HepG2 (cell line): ENCODE measurements around the gene AGT. TPM values are rescaled to one million over a fixed set of nuclear protein-coding genes. Genes with fewer than 3 reads are reported as not detected.
A peak's percentile ranks its signal among the peaks of the same experiment; 100 is the strongest.

Experiments
- GFI1 ChIP-seq: sonication (generic); formaldehyde crosslinking; IDR thresholded peaks from 2 replicates; pipeline ENCODE4 v1.5.0; 2020; ENCODE audit warnings: missing genetic modification reagents, mild to moderate bottlenecking, borderline replicate concordance
- HIVEP1 ChIP-seq: sonication (generic); formaldehyde crosslinking; IDR thresholded peaks from 2 replicates; pipeline ENCODE4 v1.4.0; 2020; ENCODE audit warnings: mild to moderate bottlenecking, missing genetic modification reagents
- MIXL1 ChIP-seq: IDR thresholded peaks from 2 replicates; pipeline ENCODE4 v1.6.1; 2016
- NFYC ChIP-seq: IDR thresholded peaks from 2 replicates; pipeline ENCODE4 v1.6.1; 2016; ENCODE audit warnings: missing genetic modification reagents, missing compliant biosample characterization
- RXRB ChIP-seq: IDR thresholded peaks from 2 replicates; pipeline ENCODE4 v1.6.1; 2016; ENCODE audit warnings: borderline replicate concordance, missing genetic modification reagents, missing compliant biosample characterization
- SALL2 ChIP-seq: sonication (generic); formaldehyde crosslinking; IDR thresholded peaks from 2 replicates; pipeline ENCODE4 v1.8.1; 2023; ENCODE audit warnings: mild to moderate bottlenecking, missing genetic modification reagents, inconsistent platforms
- SRSF9 ChIP-seq: fragments of 200-400 bp; formaldehyde crosslinking; IDR thresholded peaks from 2 replicates; pipeline ENCODE4 v1.6.1; 2018; ENCODE audit warnings: borderline replicate concordance, mild to moderate bottlenecking, low read depth, low read length; ENCODE audit not compliant: insufficient read depth, poor library complexity, severe bottlenecking
- ZMYM3 ChIP-seq: sonication (generic); formaldehyde crosslinking; IDR thresholded peaks from 2 replicates; pipeline ENCODE4 v1.5.1; 2020; ENCODE audit warnings: mild to moderate bottlenecking, missing genetic modification reagents
- ZNF292 ChIP-seq: sonication (generic); formaldehyde crosslinking; IDR thresholded peaks from 2 replicates; pipeline ENCODE4 v1.8.1; 2022; ENCODE audit warnings: mild to moderate bottlenecking, low read depth, missing genetic modification reagents, borderline replicate concordance
- ZNF343 ChIP-seq: sonication (generic); formaldehyde crosslinking; IDR thresholded peaks from 2 replicates; pipeline ENCODE4 v1.4.0; 2020; ENCODE audit warnings: mild to moderate bottlenecking, missing genetic modification reagents
- ZNF350 ChIP-seq: sonication (generic); formaldehyde crosslinking; IDR thresholded peaks from 2 replicates; pipeline ENCODE4 v1.4.0; 2020; ENCODE audit warnings: mild to moderate bottlenecking, low read depth, missing genetic modification reagents, borderline replicate concordance
- ZNF367 ChIP-seq: sonication (generic); formaldehyde crosslinking; IDR thresholded peaks from 2 replicates; pipeline ENCODE4 v1.4.0; 2020; ENCODE audit warnings: missing genetic modification reagents, borderline replicate concordance
- ZNF510 ChIP-seq: sonication (generic); formaldehyde crosslinking; IDR thresholded peaks from 2 replicates; pipeline ENCODE4 v1.4.0; 2020; ENCODE audit warnings: low read depth, mild to moderate bottlenecking, missing genetic modification reagents
- ZNF607 ChIP-seq: sonication (generic); formaldehyde crosslinking; IDR thresholded peaks from 2 replicates; pipeline ENCODE4 v1.5.1; 2020; ENCODE audit warnings: missing genetic modification reagents, mild to moderate bottlenecking, borderline replicate concordance
- polyA plus RNA-seq, 8 experiments: library from polyadenylated mRNA; depleted of rRNA in 3 of 8; stranded (reverse) in 7 of 8; unstranded in 1 of 8; fragments of >200 nt; fragmentation: Illumina TruSeq in 4 of 8; extraction: Trizol in 4 of 8; gene quantifications; 2 replicates each; pipeline versions ENCODE4 v1.2.1 to v1.2.3, GENCODE V29; 2011 to 2016; ENCODE audit warnings: low read depth in 4 of 8, missing spikeins in 1 of 8, mixed read lengths in 1 of 8; ENCODE audit not compliant: insufficient read depth in 1 of 8
- total RNA-seq, 5 experiments: library from RNA; depleted of rRNA; stranded (reverse); fragments of >200 nt; fragmentation: Illumina TruSeq; extraction: Trizol; gene quantifications; 2 replicates each; pipeline ENCODE4 v1.2.3, GENCODE V29; 2016; ENCODE audit warnings: low read depth in 1 of 5
- TF ChIP-seq, protein P1 (sequence below): IDR thresholded peaks from 2 replicates; pipeline ENCODE4 v1.6.1; 2016; ENCODE audit warnings: mild to moderate bottlenecking, missing biosample characterization, missing genetic modification reagents
- TF ChIP-seq, protein P2 (sequence below): sonication (generic); formaldehyde crosslinking; IDR thresholded peaks from 2 replicates; pipeline ENCODE4 v1.5.0; 2020; ENCODE audit warnings: mild to moderate bottlenecking, missing genetic modification reagents
- TF ChIP-seq, protein P3 (sequence below): sonication (generic); formaldehyde crosslinking; IDR thresholded peaks from 2 replicates; pipeline ENCODE4 v1.8.0; 2022; ENCODE audit warnings: missing genetic modification reagents, mild to moderate bottlenecking, moderate library complexity, borderline replicate concordance
- TF ChIP-seq, protein P4 (sequence below): sonication (generic); formaldehyde crosslinking; IDR thresholded peaks from 2 replicates; pipeline ENCODE4 v1.4.0; 2020; ENCODE audit warnings: missing genetic modification reagents
- TF ChIP-seq, protein P5 (sequence below): sonication (generic); formaldehyde crosslinking; IDR thresholded peaks from 2 replicates; pipeline ENCODE4 v1.4.0; 2020; ENCODE audit warnings: missing genetic modification reagents, borderline replicate concordance

Gene AGT
- total and polyA plus RNA-seq, 2 of the 13 experiments (the other 11 are each of a cell fraction or from before 2014, with no cell fraction given) = 892 to 2,071 TPM

DNA sequence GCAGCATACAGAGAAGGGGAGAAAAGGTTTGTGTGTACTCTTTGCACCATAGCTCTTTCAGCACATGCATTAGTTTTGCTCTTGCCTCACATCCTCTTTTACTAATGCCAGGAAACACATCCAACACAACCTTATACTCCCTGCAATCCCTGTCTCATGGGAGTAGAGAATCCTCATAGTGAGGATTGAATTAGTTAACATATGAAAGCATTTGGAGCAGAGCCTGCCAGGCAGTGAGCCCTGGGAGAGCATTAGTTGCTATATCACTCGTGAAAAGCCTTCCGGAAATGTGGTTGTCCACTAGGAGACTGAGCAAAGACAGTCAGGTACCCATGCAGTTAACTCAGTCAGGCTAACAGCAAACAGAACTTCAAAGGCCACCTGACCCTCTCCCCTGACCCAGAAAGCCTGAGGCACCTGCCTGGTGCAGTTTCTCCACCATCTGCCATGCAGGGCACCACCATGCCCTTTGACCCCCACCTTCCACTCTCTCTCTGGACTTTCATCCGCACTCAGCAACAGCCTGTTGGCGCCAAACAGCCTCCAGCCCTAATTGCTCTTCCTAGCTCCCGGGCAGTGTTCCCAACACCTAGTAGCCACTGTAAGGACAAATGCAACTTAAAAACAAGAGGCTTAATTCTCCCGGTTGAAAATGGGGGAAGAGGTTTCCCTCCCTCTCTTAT, 14.9 kb upstream of the AGT start (continued):
- TF ChIP-seq ZNF343 (peak; percentile 46; the same call in 1 of the 2 replicates), ZNF350 (CRISPR knock-in tag) (peak; percentile 94), NFYC (CRISPR knock-in tag) (0 out of 2 replicates have a peak, but pooled peaks have one; percentile 19), SRSF9 (no peak), SALL2 (CRISPR knock-in tag) (peak; percentile 46; the same call in 1 of the 2 replicates), ZNF292 (CRISPR knock-in tag) (peak; percentile 97), ZNF367 (no peak), GFI1 (CRISPR knock-in tag) (peak; percentile 69; the same call in 1 of the 2 replicates), ZNF510 (CRISPR knock-in tag) (0 out of 2 replicates have a peak, but pooled peaks have one; percentile 49), ZNF607 (CRISPR knock-in tag) (peak; percentile 79; the same call in 1 of the 2 replicates), RXRB (peak; percentile 97), ZMYM3 (CRISPR knock-in tag) (peak; percentile 91), HIVEP1 (CRISPR knock-in tag) (peak; percentile 84), MIXL1 (CRISPR knock-in tag) (peak; percentile 90)
- TF ChIP-seq, protein P1, sequence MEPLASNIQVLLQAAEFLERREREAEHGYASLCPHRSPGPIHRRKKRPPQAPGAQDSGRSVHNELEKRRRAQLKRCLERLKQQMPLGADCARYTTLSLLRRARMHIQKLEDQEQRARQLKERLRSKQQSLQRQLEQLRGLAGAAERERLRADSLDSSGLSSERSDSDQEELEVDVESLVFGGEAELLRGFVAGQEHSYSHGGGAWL (CRISPR knock-in tag) = peak; percentile 55; the same call in 1 of the 2 replicates
- TF ChIP-seq, protein P2, sequence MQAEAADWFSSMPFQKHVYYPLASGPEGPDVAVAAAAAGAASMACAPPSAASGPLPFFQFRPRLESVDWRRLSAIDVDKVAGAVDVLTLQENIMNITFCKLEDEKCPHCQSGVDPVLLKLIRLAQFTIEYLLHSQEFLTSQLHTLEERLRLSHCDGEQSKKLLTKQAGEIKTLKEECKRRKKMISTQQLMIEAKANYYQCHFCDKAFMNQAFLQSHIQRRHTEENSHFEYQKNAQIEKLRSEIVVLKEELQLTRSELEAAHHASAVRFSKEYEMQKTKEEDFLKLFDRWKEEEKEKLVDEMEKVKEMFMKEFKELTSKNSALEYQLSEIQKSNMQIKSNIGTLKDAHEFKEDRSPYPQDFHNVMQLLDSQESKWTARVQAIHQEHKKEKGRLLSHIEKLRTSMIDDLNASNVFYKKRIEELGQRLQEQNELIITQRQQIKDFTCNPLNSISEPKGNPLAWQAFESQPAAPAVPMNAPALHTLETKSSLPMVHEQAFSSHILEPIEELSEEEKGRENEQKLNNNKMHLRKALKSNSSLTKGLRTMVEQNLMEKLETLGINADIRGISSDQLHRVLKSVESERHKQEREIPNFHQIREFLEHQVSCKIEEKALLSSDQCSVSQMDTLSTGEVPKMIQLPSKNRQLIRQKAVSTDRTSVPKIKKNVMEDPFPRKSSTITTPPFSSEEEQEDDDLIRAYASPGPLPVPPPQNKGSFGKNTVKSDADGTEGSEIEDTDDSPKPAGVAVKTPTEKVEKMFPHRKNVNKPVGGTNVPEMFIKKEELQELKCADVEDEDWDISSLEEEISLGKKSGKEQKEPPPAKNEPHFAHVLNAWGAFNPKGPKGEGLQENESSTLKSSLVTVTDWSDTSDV (CRISPR knock-in tag) = no peak
- TF ChIP-seq, protein P3, sequence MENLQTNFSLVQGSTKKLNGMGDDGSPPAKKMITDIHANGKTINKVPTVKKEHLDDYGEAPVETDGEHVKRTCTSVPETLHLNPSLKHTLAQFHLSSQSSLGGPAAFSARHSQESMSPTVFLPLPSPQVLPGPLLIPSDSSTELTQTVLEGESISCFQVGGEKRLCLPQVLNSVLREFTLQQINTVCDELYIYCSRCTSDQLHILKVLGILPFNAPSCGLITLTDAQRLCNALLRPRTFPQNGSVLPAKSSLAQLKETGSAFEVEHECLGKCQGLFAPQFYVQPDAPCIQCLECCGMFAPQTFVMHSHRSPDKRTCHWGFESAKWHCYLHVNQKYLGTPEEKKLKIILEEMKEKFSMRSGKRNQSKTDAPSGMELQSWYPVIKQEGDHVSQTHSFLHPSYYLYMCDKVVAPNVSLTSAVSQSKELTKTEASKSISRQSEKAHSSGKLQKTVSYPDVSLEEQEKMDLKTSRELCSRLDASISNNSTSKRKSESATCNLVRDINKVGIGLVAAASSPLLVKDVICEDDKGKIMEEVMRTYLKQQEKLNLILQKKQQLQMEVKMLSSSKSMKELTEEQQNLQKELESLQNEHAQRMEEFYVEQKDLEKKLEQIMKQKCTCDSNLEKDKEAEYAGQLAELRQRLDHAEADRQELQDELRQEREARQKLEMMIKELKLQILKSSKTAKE (CRISPR knock-in tag) = peak; percentile 90
- TF ChIP-seq, protein P4, sequence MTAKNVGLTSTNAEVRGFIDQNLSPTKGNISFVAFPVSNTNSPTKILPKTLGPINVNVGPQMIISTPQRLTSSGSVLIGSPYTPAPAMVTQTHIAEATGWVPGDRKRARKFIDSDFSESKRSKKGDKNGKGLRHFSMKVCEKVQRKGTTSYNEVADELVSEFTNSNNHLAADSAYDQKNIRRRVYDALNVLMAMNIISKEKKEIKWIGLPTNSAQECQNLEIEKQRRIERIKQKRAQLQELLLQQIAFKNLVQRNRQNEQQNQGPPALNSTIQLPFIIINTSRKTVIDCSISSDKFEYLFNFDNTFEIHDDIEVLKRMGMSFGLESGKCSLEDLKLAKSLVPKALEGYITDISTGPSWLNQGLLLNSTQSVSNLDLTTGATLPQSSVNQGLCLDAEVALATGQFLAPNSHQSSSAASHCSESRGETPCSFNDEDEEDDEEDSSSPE (CRISPR knock-in tag) = peak; percentile 97
- TF ChIP-seq, protein P5, sequence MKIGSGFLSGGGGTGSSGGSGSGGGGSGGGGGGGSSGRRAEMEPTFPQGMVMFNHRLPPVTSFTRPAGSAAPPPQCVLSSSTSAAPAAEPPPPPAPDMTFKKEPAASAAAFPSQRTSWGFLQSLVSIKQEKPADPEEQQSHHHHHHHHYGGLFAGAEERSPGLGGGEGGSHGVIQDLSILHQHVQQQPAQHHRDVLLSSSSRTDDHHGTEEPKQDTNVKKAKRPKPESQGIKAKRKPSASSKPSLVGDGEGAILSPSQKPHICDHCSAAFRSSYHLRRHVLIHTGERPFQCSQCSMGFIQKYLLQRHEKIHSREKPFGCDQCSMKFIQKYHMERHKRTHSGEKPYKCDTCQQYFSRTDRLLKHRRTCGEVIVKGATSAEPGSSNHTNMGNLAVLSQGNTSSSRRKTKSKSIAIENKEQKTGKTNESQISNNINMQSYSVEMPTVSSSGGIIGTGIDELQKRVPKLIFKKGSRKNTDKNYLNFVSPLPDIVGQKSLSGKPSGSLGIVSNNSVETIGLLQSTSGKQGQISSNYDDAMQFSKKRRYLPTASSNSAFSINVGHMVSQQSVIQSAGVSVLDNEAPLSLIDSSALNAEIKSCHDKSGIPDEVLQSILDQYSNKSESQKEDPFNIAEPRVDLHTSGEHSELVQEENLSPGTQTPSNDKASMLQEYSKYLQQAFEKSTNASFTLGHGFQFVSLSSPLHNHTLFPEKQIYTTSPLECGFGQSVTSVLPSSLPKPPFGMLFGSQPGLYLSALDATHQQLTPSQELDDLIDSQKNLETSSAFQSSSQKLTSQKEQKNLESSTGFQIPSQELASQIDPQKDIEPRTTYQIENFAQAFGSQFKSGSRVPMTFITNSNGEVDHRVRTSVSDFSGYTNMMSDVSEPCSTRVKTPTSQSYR = peak; percentile 83; the same call in 1 of the 2 replicates
